GM19043 (cell line): Measurements from ENCODE around the gene MTX2.
"Not testable (repeated sequence)": the region's sequence is repeated elsewhere in the genome, so short reads cannot be mapped to it uniquely, and the experiment has no call there.

Experiments used
- ATAC-seq: cut with Tn5 transposase; IDR thresholded peaks from one replicate; pipeline ENCODE4 v1.9.1; 2021; ENCODE audit warnings: low read depth; ENCODE audit not compliant: unreplicated experiment

Gene MTX2

GRCh38 chr2:176368349-176368748 is 99.1 kb downstream of the MTX2 start:
- ATAC-seq, result no peak

- no peak for ATAC-seq
Measured at GRCh38 chr2:176370467-176371171, 101.4 kb downstream of the MTX2 start.

GRCh38 chr2:176373155-176373554 is 103.9 kb downstream of the MTX2 start:
- ATAC-seq, result not testable (repeated sequence)

GRCh38 chr2:176378323-176378722 is 109.1 kb downstream of the MTX2 start:
- no peak for ATAC-seq

- ATAC-seq, result no peak
Measured at GRCh38 chr2:176380341-176380740, 111.1 kb downstream of the MTX2 start.

GRCh38 chr2:176383100-176383499 is 113.9 kb downstream of the MTX2 start:
- no peak for ATAC-seq

- ATAC-seq, result no peak
Measured at GRCh38 chr2:176383836-176384442, 114.7 kb downstream of the MTX2 start.

- ATAC-seq, result no peak
Measured at GRCh38 chr2:176385219-176385759, 116.0 kb downstream of the MTX2 start.

- ATAC-seq, result no peak
Measured at GRCh38 chr2:176385838-176386237, 116.6 kb downstream of the MTX2 start.
